ENCODE results near the gene CUEDC2. TPM values are rescaled to one million over a fixed set of nuclear protein-coding genes. Genes with fewer than 3 reads are reported as not detected.
A peak's percentile ranks its signal among the peaks of the same experiment; 100 is the strongest.

Gene CUEDC2
- total and polyA plus RNA-seq, 10 of the 15 experiments (the other 5 are each of a cell fraction or from before 2014, with no cell fraction given) = 20.4 to 121 (median 75.0) TPM

DNA sequence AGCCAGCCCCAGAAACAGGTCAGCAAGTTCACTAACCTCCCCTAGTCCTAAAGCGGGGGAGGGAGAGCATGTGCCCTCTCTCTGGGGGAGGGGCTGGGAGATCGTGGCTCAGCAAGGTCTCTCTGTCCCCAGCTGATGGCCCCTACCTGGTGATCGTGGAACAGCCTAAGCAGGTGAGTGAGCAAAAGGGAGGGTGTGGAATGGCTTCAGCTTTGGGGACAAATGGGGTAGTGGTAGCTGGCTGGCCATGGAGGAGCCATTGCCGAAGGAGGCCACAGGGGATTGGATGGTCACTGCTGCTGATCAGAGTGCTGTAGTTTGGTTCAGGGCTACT is 36.1 kb downstream of the CUEDC2 start (continued):
- no peak for TF ChIP-seq EED (IDR thresholded peaks at IDR 0.05; ENCODE audit: low read depth)
- TF ChIP-seq MEF2B (IDR thresholded peaks at IDR 0.05; ENCODE audit: partially characterized antibody, poor library complexity, severe bottlenecking) = no peak
- no peak for TF ChIP-seq FOXK2 (IDR thresholded peaks at IDR 0.05)
- TF ChIP-seq ZNF207 (IDR thresholded peaks at IDR 0.05; ENCODE audit: borderline replicate concordance) = no peak
- 0 out of 2 replicates have a peak, but pooled peaks have one; percentile 46 for TF ChIP-seq ZBED1 (IDR thresholded peaks at IDR 0.05; ENCODE audit: borderline replicate concordance)
- no peak for TF ChIP-seq WRNIP1 (IDR thresholded peaks at IDR 0.05; ENCODE audit: borderline replicate concordance, low read depth, low read length)
- TF ChIP-seq JUNB (IDR thresholded peaks at IDR 0.05) = no peak
- TF ChIP-seq, protein P1, sequence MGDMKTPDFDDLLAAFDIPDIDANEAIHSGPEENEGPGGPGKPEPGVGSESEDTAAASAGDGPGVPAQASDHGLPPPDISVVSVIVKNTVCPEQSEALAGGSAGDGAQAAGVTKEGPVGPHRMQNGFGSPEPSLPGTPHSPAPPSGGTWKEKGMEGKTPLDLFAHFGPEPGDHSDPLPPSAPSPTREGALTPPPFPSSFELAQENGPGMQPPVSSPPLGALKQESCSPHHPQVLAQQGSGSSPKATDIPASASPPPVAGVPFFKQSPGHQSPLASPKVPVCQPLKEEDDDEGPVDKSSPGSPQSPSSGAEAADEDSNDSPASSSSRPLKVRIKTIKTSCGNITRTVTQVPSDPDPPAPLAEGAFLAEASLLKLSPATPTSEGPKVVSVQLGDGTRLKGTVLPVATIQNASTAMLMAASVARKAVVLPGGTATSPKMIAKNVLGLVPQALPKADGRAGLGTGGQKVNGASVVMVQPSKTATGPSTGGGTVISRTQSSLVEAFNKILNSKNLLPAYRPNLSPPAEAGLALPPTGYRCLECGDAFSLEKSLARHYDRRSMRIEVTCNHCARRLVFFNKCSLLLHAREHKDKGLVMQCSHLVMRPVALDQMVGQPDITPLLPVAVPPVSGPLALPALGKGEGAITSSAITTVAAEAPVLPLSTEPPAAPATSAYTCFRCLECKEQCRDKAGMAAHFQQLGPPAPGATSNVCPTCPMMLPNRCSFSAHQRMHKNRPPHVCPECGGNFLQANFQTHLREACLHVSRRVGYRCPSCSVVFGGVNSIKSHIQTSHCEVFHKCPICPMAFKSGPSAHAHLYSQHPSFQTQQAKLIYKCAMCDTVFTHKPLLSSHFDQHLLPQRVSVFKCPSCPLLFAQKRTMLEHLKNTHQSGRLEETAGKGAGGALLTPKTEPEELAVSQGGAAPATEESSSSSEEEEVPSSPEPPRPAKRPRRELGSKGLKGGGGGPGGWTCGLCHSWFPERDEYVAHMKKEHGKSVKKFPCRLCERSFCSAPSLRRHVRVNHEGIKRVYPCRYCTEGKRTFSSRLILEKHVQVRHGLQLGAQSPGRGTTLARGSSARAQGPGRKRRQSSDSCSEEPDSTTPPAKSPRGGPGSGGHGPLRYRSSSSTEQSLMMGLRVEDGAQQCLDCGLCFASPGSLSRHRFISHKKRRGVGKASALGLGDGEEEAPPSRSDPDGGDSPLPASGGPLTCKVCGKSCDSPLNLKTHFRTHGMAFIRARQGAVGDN (IDR thresholded peaks at IDR 0.05) = no peak
- TF ChIP-seq BHLHE40 (IDR thresholded peaks at IDR 0.05; ENCODE audit: borderline replicate concordance in 1 of 2, low read depth in 2 of 2, low read length in 1 of 2) = peak in 1 of 2 experiments; percentile 30; a peak in 1 of 4 replicates
- no peak for TF ChIP-seq FOXM1 (IDR thresholded peaks at IDR 0.05; ENCODE audit: low read depth, low read length)
- TF ChIP-seq, protein P2, sequence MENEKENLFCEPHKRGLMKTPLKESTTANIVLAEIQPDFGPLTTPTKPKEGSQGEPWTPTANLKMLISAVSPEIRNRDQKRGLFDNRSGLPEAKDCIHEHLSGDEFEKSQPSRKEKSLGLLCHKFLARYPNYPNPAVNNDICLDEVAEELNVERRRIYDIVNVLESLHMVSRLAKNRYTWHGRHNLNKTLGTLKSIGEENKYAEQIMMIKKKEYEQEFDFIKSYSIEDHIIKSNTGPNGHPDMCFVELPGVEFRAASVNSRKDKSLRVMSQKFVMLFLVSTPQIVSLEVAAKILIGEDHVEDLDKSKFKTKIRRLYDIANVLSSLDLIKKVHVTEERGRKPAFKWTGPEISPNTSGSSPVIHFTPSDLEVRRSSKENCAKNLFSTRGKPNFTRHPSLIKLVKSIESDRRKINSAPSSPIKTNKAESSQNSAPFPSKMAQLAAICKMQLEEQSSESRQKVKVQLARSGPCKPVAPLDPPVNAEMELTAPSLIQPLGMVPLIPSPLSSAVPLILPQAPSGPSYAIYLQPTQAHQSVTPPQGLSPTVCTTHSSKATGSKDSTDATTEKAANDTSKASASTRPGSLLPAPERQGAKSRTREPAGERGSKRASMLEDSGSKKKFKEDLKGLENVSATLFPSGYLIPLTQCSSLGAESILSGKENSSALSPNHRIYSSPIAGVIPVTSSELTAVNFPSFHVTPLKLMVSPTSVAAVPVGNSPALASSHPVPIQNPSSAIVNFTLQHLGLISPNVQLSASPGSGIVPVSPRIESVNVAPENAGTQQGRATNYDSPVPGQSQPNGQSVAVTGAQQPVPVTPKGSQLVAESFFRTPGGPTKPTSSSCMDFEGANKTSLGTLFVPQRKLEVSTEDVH (IDR thresholded peaks at IDR 0.05; ENCODE audit: low read depth, partially characterized antibody) = no peak
- TF ChIP-seq POLR2AphosphoS2 (IDR thresholded peaks at IDR 0.05; ENCODE audit: low read depth, low read length) = no peak
- no peak for TF ChIP-seq MYB (IDR thresholded peaks at IDR 0.05; ENCODE audit: borderline replicate concordance, low read depth, low read length)
- TF ChIP-seq POLR2A (IDR thresholded peaks at IDR 0.05; ENCODE audit: low read depth, low read length) = 0 out of 2 replicates have a peak, but pooled peaks have one; percentile 58
- TF ChIP-seq, protein P3, sequence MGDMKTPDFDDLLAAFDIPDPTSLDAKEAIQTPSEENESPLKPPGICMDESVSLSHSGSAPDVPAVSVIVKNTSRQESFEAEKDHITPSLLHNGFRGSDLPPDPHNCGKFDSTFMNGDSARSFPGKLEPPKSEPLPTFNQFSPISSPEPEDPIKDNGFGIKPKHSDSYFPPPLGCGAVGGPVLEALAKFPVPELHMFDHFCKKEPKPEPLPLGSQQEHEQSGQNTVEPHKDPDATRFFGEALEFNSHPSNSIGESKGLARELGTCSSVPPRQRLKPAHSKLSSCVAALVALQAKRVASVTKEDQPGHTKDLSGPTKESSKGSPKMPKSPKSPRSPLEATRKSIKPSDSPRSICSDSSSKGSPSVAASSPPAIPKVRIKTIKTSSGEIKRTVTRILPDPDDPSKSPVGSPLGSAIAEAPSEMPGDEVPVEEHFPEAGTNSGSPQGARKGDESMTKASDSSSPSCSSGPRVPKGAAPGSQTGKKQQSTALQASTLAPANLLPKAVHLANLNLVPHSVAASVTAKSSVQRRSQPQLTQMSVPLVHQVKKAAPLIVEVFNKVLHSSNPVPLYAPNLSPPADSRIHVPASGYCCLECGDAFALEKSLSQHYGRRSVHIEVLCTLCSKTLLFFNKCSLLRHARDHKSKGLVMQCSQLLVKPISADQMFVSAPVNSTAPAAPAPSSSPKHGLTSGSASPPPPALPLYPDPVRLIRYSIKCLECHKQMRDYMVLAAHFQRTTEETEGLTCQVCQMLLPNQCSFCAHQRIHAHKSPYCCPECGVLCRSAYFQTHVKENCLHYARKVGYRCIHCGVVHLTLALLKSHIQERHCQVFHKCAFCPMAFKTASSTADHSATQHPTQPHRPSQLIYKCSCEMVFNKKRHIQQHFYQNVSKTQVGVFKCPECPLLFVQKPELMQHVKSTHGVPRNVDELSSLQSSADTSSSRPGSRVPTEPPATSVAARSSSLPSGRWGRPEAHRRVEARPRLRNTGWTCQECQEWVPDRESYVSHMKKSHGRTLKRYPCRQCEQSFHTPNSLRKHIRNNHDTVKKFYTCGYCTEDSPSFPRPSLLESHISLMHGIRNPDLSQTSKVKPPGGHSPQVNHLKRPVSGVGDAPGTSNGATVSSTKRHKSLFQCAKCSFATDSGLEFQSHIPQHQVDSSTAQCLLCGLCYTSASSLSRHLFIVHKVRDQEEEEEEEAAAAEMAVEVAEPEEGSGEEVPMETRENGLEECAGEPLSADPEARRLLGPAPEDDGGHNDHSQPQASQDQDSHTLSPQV (IDR thresholded peaks at IDR 0.05) = no peak
